Measurements from ENCODE around the gene CD300C.

- TF ChIP-seq, protein P1, sequence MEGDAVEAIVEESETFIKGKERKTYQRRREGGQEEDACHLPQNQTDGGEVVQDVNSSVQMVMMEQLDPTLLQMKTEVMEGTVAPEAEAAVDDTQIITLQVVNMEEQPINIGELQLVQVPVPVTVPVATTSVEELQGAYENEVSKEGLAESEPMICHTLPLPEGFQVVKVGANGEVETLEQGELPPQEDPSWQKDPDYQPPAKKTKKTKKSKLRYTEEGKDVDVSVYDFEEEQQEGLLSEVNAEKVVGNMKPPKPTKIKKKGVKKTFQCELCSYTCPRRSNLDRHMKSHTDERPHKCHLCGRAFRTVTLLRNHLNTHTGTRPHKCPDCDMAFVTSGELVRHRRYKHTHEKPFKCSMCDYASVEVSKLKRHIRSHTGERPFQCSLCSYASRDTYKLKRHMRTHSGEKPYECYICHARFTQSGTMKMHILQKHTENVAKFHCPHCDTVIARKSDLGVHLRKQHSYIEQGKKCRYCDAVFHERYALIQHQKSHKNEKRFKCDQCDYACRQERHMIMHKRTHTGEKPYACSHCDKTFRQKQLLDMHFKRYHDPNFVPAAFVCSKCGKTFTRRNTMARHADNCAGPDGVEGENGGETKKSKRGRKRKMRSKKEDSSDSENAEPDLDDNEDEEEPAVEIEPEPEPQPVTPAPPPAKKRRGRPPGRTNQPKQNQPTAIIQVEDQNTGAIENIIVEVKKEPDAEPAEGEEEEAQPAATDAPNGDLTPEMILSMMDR (IDR thresholded peaks at IDR 0.05; ENCODE audit: low read depth, low read length) = no peak
- TF ChIP-seq EZH2phosphoT487 (IDR thresholded peaks at IDR 0.05; ENCODE audit: low read depth) = no peak
These were observed 24.2 kb downstream of the CD300C start for GRCh38 chr17:74521701-74522201.

Measured in OCI-LY3 (cell line).